D721Med (cell line): ENCODE measurements around the gene PREP.

Source experiments
- DNase-seq: peaks from one replicate; pipeline ENCODE4 v3.0.0; 2011; ENCODE audit warnings: low spot score; ENCODE audit not compliant: insufficient read length
- FAIRE-seq: peaks from 2 replicates; lab custom pipeline; 2011; peaks lifted over from hg19 to GRCh38; lab: Jason Lieb, UNC
- CTCF ChIP-seq: IDR thresholded peaks from 2 replicates; pipeline ENCODE4 v1.5.1; 2012; ENCODE audit warnings: mild to moderate bottlenecking, control low read depth; ENCODE audit not compliant: insufficient read depth; ENCODE audit errors: missing control alignments

PREP gene

GRCh38 chr6:105291525-105291924 is 111.4 kb downstream of the PREP start:
- TF ChIP-seq CTCF: no peak
- FAIRE-seq: no peak
- DNase-seq: no peak

GRCh38 chr6:105282631-105283585 is 120.0 kb downstream of the PREP start:
- no peak for FAIRE-seq
- no peak for TF ChIP-seq CTCF
- DNase-seq: no peak

GRCh38 chr6:105280033-105280432 is 122.8 kb downstream of the PREP start:
- no peak for TF ChIP-seq CTCF
- DNase-seq (no peak), FAIRE-seq (no peak)

- FAIRE-seq (no peak), DNase-seq (no peak)
- TF ChIP-seq CTCF: no peak
These were observed 123.4 kb downstream of the PREP start for GRCh38 chr6:105279463-105279862.

- TF ChIP-seq CTCF: no peak
- no peak for DNase-seq
- FAIRE-seq: no peak
These were observed 124.1 kb downstream of the PREP start for GRCh38 chr6:105278813-105279212.

- DNase-seq (no peak), FAIRE-seq (no peak)
- TF ChIP-seq CTCF: no peak
These were observed 124.8 kb downstream of the PREP start for GRCh38 chr6:105278035-105278434.

GRCh38 chr6:105276374-105276773 is 126.5 kb downstream of the PREP start:
- DNase-seq: no peak
- TF ChIP-seq CTCF: no peak
- no peak for FAIRE-seq
